H9 (cell line): ENCODE measurements around the gene CCDC192. TPM values are rescaled to one million over a fixed set of nuclear protein-coding genes. Genes with fewer than 3 reads are reported as not detected.

Experiments used
- DNase-seq: peaks from one replicate; pipeline ENCODE4 v3.0.0-alpha.2; 2017
- H2AFZ ChIP-seq: one replicate; pipeline ENCODE4 v1.6.1; 2013; ENCODE audit warnings: mild to moderate bottlenecking, low read length, control low read depth, moderate library complexity
- H2AK5ac ChIP-seq: 2 replicates; pipeline ENCODE4 v1.6.1; 2013; ENCODE audit warnings: low read length, control low read depth, mixed read lengths; ENCODE audit not compliant: insufficient read length
- H2BK120ac ChIP-seq: one replicate; pipeline ENCODE4 v1.6.1; 2013; ENCODE audit warnings: low read depth, mild to moderate bottlenecking, low read length, control low read depth, inconsistent platforms; ENCODE audit not compliant: poor library complexity, severe bottlenecking
- H2BK12ac ChIP-seq: 2 replicates; pipeline ENCODE4 v1.6.1; 2013; ENCODE audit warnings: low read length, control low read depth, mixed read lengths, low read depth; ENCODE audit not compliant: insufficient read length
- H2BK15ac ChIP-seq: 2 replicates; pipeline ENCODE4 v1.6.1; 2013; ENCODE audit warnings: low read depth, low read length, control low read depth
- H2BK20ac ChIP-seq: one replicate; pipeline ENCODE4 v1.6.1; 2013; ENCODE audit warnings: low read depth, mild to moderate bottlenecking, low read length, control low read depth, inconsistent platforms; ENCODE audit not compliant: poor library complexity, severe bottlenecking
- H2BK5ac ChIP-seq: 2 replicates; pipeline ENCODE4 v1.6.1; 2013; ENCODE audit warnings: low read length, control low read depth, mixed read lengths; ENCODE audit not compliant: insufficient read length
- H3K14ac ChIP-seq: 2 replicates; pipeline ENCODE4 v1.6.1; 2013; ENCODE audit warnings: low read length, control low read depth; ENCODE audit not compliant: insufficient read depth
- H3K18ac ChIP-seq: 2 replicates; pipeline ENCODE4 v1.6.1; 2013; ENCODE audit warnings: low read depth, mild to moderate bottlenecking, mixed read lengths, low read length, control low read depth; ENCODE audit not compliant: insufficient read length
- H3K23ac ChIP-seq: 2 replicates; pipeline ENCODE4 v1.6.1; 2013; ENCODE audit warnings: low read length, control low read depth, mixed read lengths, low read depth; ENCODE audit not compliant: insufficient read length
- H3K23me2 ChIP-seq: 2 replicates; pipeline ENCODE4 v1.6.1; 2013; ENCODE audit warnings: low read depth, mild to moderate bottlenecking, mixed read lengths, low read length, control low read depth; ENCODE audit not compliant: insufficient read length, poor library complexity, severe bottlenecking
- H3K27ac ChIP-seq: 2 replicates; pipeline ENCODE4 v1.5.1; 2013; ENCODE audit warnings: low read length, control low read depth, mixed read lengths, low read depth; ENCODE audit not compliant: insufficient read length
- H3K27me3 ChIP-seq: 2 replicates; pipeline ENCODE4 v1.6.1; 2013; ENCODE audit warnings: low read length, control low read depth, inconsistent platforms; ENCODE audit not compliant: insufficient read depth
- H3K4ac ChIP-seq: 2 replicates; pipeline ENCODE4 v1.6.1; 2013; ENCODE audit warnings: low read depth, mild to moderate bottlenecking, control low read depth, inconsistent platforms, low read length, moderate library complexity
- H3K4me1 ChIP-seq: 2 replicates; pipeline ENCODE4 v1.6.1; 2013; ENCODE audit warnings: low read length, control low read depth, inconsistent platforms; ENCODE audit not compliant: insufficient read depth
- H3K4me2 ChIP-seq: 2 replicates; pipeline ENCODE4 v1.6.1; 2013; ENCODE audit warnings: low read length, control low read depth, mixed read lengths; ENCODE audit not compliant: insufficient read length, insufficient read depth
- H3K56ac ChIP-seq: 2 replicates; pipeline ENCODE4 v1.6.1; 2013; ENCODE audit warnings: low read depth, mild to moderate bottlenecking, mixed read lengths, low read length, control low read depth; ENCODE audit not compliant: insufficient read length
- H3K79me1 ChIP-seq: 2 replicates; pipeline ENCODE4 v1.6.1; 2013; ENCODE audit warnings: low read depth, mild to moderate bottlenecking, moderate library complexity, low read length, control low read depth, inconsistent platforms; ENCODE audit not compliant: insufficient read depth, poor library complexity, severe bottlenecking
- H3K79me2 ChIP-seq: 2 replicates; pipeline ENCODE4 v1.6.1; 2013; ENCODE audit warnings: low read length, control low read depth, inconsistent platforms; ENCODE audit not compliant: insufficient read depth
- H3K9ac ChIP-seq: 2 replicates; pipeline ENCODE4 v1.6.1; 2013; ENCODE audit warnings: low read length, control low read depth, mixed read lengths; ENCODE audit not compliant: insufficient read length; ENCODE audit errors: extremely low read depth
- H3K9me3 ChIP-seq: one replicate; pipeline ENCODE4 v1.6.1; 2013; ENCODE audit warnings: low read depth, low read length, inconsistent platforms; ENCODE audit not compliant: control insufficient read depth
- H3T11ph ChIP-seq: one replicate; pipeline ENCODE4 v1.6.1; 2013; ENCODE audit warnings: mild to moderate bottlenecking, low read length, control low read depth, inconsistent platforms
- H4K20me1 ChIP-seq: one replicate; pipeline ENCODE4 v1.6.1; 2013; ENCODE audit not compliant: control insufficient read depth, insufficient read length, insufficient read depth
- H4K5ac ChIP-seq: 2 replicates; pipeline ENCODE4 v1.6.1; 2013; ENCODE audit warnings: low read depth, mild to moderate bottlenecking, mixed read lengths, low read length, control low read depth; ENCODE audit not compliant: insufficient read length
- H4K8ac ChIP-seq: replicated peaks from 2 replicates; pipeline ENCODE4 v1.6.1; 2013; ENCODE audit warnings: low read length, control low read depth, mixed read lengths, low read depth; ENCODE audit not compliant: insufficient read length
- H4K91ac ChIP-seq: 2 replicates; pipeline ENCODE4 v1.6.1; 2013; ENCODE audit warnings: low read depth, mild to moderate bottlenecking, moderate library complexity, mixed read lengths, low read length, control low read depth; ENCODE audit not compliant: insufficient read length
- H3K27ac Mint-ChIP-seq, 3 experiments: 2 replicates in 2 of 3; 3 replicates in 1 of 3; pipeline ENCODE4 v1.8.0; 2020 to 2021; ENCODE audit warnings: mixed read lengths in 3 of 3, mild to moderate bottlenecking in 1 of 3, moderate library complexity in 1 of 3
- H3K27me3 Mint-ChIP-seq: 2 replicates; pipeline ENCODE4 v1.8.0; 2021; ENCODE audit warnings: low read depth, mild to moderate bottlenecking, moderate library complexity, mixed read lengths
- H3K36me3 Mint-ChIP-seq, 3 experiments: 2 replicates in 2 of 3; 3 replicates in 1 of 3; pipeline ENCODE4 v1.8.0; 2020 to 2021; ENCODE audit warnings: low read depth in 3 of 3, mixed read lengths in 3 of 3; ENCODE audit not compliant: insufficient read depth in 1 of 3
- H3K4me1 Mint-ChIP-seq, 2 experiments: 2 replicates each; pipeline ENCODE4 v1.8.0; 2020; ENCODE audit warnings: mixed read lengths in 2 of 2
- H3K4me3 Mint-ChIP-seq, 2 experiments: 2 replicates in 1 of 2; 3 replicates in 1 of 2; pipeline ENCODE4 v1.8.0; 2020 to 2021; ENCODE audit warnings: mild to moderate bottlenecking in 2 of 2, mixed read lengths in 2 of 2, moderate library complexity in 1 of 2
- H3K9me3 Mint-ChIP-seq, 2 experiments: 2 replicates in 1 of 2; 3 replicates in 1 of 2; pipeline ENCODE4 v1.8.0; 2020; ENCODE audit warnings: mild to moderate bottlenecking in 2 of 2, mixed read lengths in 2 of 2, moderate library complexity in 1 of 2
- CTCF ChIP-seq: fragments of 200-600 bp; sonication (generic); conservative IDR thresholded peaks from 3 replicates; pipeline ENCODE4 v1.8.0; 2021; ENCODE audit warnings: antibody characterized with exemption, mild to moderate bottlenecking
- total RNA-seq: library from RNA; stranded (reverse); gene quantifications from 2 replicates; pipeline ENCODE4 v1.2.1, GENCODE V29; 2021

Gene CCDC192
- total RNA-seq, 1 experiment from 2014 or later: not detected

DNA sequence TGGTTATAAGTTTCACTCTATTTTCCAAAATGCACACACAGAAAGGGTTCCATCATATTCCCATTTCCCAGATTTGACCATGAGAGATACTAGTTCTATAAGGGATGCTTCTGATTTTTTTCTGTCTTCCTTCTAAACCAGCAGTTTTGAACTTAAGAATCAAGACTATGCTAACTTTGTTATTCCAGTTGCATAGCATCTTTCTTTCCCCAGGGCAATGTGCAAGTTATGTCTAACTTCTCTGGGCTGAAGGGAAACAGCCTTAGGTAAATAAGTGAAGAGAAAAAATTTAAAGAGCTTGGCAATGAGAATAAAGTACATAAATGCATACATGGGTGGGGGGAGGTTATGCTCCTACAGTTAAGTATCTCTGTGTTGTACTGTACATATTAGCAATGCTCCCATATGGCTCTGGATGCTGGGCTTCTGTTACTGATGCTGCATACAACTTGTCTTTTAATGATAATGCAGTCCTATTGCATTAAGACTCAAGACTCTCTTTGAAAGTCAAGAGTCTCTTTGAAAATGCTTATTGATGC is 254.6 kb downstream of the CCDC192 start:
- no peak overlapping the region for H2BK15ac ChIP-seq
- Mint-ChIP-seq H3K9me3 (peaks cover 2 to 5% of the 10 kb centered on the region in 2 experiments; a peak in 2 of 5 replicates), H3K4me3 (no peak overlapping the region), H3K4me1 (peaks cover 11 to 13% of the 10 kb centered on the region in 2 experiments), H3K27ac (no peak overlapping the region), H3K27me3 (no peaks in the 10 kb centered on the region), H3K36me3 (0 out of 7 replicates have a peak, but pooled peaks cover 0 to 5% (median 1%) of the 10 kb centered on the region in 3 experiments)
- no peak overlapping the region for H3K27ac ChIP-seq
- no peak overlapping the region for H2BK20ac ChIP-seq
- H2AFZ ChIP-seq: no peak overlapping the region
- no peaks in the 10 kb centered on the region for H4K20me1 ChIP-seq
- H3K79me1 ChIP-seq: no peaks in the 10 kb centered on the region
- TF ChIP-seq CTCF: no peak
- H2BK120ac ChIP-seq: no peak overlapping the region
- no peaks in the 10 kb centered on the region for H3K79me2 ChIP-seq
- no peak for DNase-seq
- H3K9ac ChIP-seq: no peak overlapping the region
- H3K14ac ChIP-seq: no peak overlapping the region
- no peaks in the 10 kb centered on the region for H3K27me3 ChIP-seq
- no peak overlapping the region for H3K18ac ChIP-seq
- no peaks in the 10 kb centered on the region for H3K9me3 ChIP-seq
- H4K91ac ChIP-seq: no peak overlapping the region
- no peaks in the 10 kb centered on the region for H3K23me2 ChIP-seq
- no peak overlapping the region for H3K4ac ChIP-seq
- no peak overlapping the region for H2BK5ac ChIP-seq
- H3K4me1 ChIP-seq: no peaks in the 10 kb centered on the region
- no peak overlapping the region for H3K4me2 ChIP-seq
- no peak overlapping the region for H2BK12ac ChIP-seq
- no peak overlapping the region for H3K56ac ChIP-seq
- H3K23ac ChIP-seq: no peak overlapping the region
- H4K8ac ChIP-seq: no peak overlapping the region
- H2AK5ac ChIP-seq: no peak overlapping the region
- H3T11ph ChIP-seq: no peak overlapping the region
- no peak overlapping the region for H4K5ac ChIP-seq
